OCI-LY7 (cell line): ENCODE data around the gene KNCN. TPM values are rescaled to one million over a fixed set of nuclear protein-coding genes. Genes with fewer than 3 reads are reported as not detected.

Source experiments
- BruUV-seq: library from RNA; stranded (reverse); fragments of 400-500 nt; replicated peaks from 2 replicates; lab custom pipeline; 2021; lab: Mats Ljungman, UMichigan
- CTCF ChIA-PET: fragments of 300-600 bp; sonication (Branson Sonifier 250); formaldehyde crosslinking; loops from one replicate; lab custom pipeline; 2022; ENCODE audit warnings: antibody characterized with exemption; ENCODE audit not compliant: unreplicated experiment; lab: Charles Lee
- POLR2A ChIA-PET: fragments of 300-600 bp; sonication (Branson Sonifier 250); formaldehyde crosslinking; loops from one replicate; lab custom pipeline; 2022; ENCODE audit warnings: antibody characterized with exemption; lab: Charles Lee
- DNase-seq: peaks from one replicate; pipeline ENCODE4 v3.0.0-alpha.2; 2015; ENCODE audit warnings: low spot score
- H2AFZ ChIP-seq: fragments of 200-600 bp; sonication (generic), shearing (Covaris generic); 2 replicates; pipeline ENCODE4 v1.6.1; 2014; ENCODE audit warnings: mild to moderate bottlenecking, antibody characterized with exemption, low read length, moderate library complexity
- H3K27ac ChIP-seq: fragments of 200-600 bp; sonication (generic); 2 replicates; pipeline ENCODE4 v1.5.1; 2014; ENCODE audit warnings: mixed run types, low read depth, mild to moderate bottlenecking, moderate library complexity, low read length, inconsistent platforms; ENCODE audit not compliant: poor library complexity, severe bottlenecking
- H3K36me3 ChIP-seq: fragments of 200-600 bp; sonication (generic); 2 replicates; pipeline ENCODE4 v1.6.1; 2014; ENCODE audit warnings: mild to moderate bottlenecking, antibody characterized with exemption, low read length, moderate library complexity, mixed read lengths; ENCODE audit not compliant: insufficient read depth
- H3K4me1 ChIP-seq: fragments of 200-600 bp; sonication (generic); 2 replicates; pipeline ENCODE4 v1.5.1; 2014; ENCODE audit warnings: mild to moderate bottlenecking, low read length; ENCODE audit not compliant: insufficient read depth, poor library complexity, severe bottlenecking
- H3K4me2 ChIP-seq: fragments of 200-600 bp; sonication (generic); 2 replicates; pipeline ENCODE4 v1.6.1; 2014; ENCODE audit warnings: mild to moderate bottlenecking, low read length
- H3K4me3 ChIP-seq: fragments of 200-600 bp; sonication (generic); 2 replicates; pipeline ENCODE4 v1.5.1; 2014; ENCODE audit warnings: mild to moderate bottlenecking, low read depth, low read length; ENCODE audit not compliant: poor library complexity, severe bottlenecking
- H3K79me2 ChIP-seq: fragments of 200-600 bp; sonication (generic); 2 replicates; pipeline ENCODE4 v1.6.1; 2016; ENCODE audit warnings: low read depth, mild to moderate bottlenecking, low read length, moderate library complexity, mixed read lengths; ENCODE audit not compliant: insufficient read depth
- H3K9me2 ChIP-seq: fragments of 200-600 bp; sonication (generic); 2 replicates; pipeline ENCODE4 v1.6.1; 2016; ENCODE audit warnings: mild to moderate bottlenecking, low read length, mixed read lengths; ENCODE audit not compliant: insufficient read depth
- H3K9me3 ChIP-seq: fragments of 200-600 bp; sonication (generic); 2 replicates; pipeline ENCODE4 v1.6.1; 2014; ENCODE audit warnings: mild to moderate bottlenecking, mixed run types, low read length, mixed read lengths
- H4K20me1 ChIP-seq: fragments of 200-600 bp; sonication (generic); 2 replicates; pipeline ENCODE4 v1.6.1; 2014; ENCODE audit warnings: mild to moderate bottlenecking, antibody characterized with exemption, low read length, moderate library complexity, mixed read lengths; ENCODE audit not compliant: insufficient read depth
- CTCF ChIP-seq: fragments of 200-600 bp; sonication (generic); conservative IDR thresholded peaks from 2 replicates; pipeline ENCODE4 v1.5.1; 2014; ENCODE audit warnings: mild to moderate bottlenecking, antibody characterized with exemption, low read length, moderate library complexity, mixed read lengths
- EZH2phosphoT487 ChIP-seq: fragments of 200-600 bp; sonication (generic); IDR thresholded peaks from 2 replicates; pipeline ENCODE4 v1.6.1; 2018; ENCODE audit warnings: low read depth, borderline replicate concordance, mild to moderate bottlenecking, mixed run types, antibody characterized with exemption, low read length, moderate library complexity, mixed read lengths
- intact Hi-C: fragments of 100-400 bp; cut with micrococcal nuclease; formaldehyde crosslinking; loops from one replicate; pipeline ENCODE4 v1.10.0; 2022; ENCODE audit not compliant: unreplicated experiment
- total RNA-seq, 2 experiments: library from RNA; depleted of rRNA in 1 of 2; stranded (reverse); fragments of >200 nt in 1 of 2; shearing (Covaris generic) in 1 of 2; gene quantifications; 2 replicates each; pipeline ENCODE4 v1.2.3, GENCODE V29; 2014 to 2022

The KNCN gene
- total RNA-seq, 2 experiments from 2014 or later: not detected

- Histone ChIP-seq H3K4me2 (no peak overlapping the region), H3K36me3 (no peaks in the 10 kb centered on the region), H3K4me3 (no peak overlapping the region), H3K27ac (no peak overlapping the region), H3K9me3 (no peaks in the 10 kb centered on the region), H3K79me2 (no peaks in the 10 kb centered on the region), H2AFZ (no peak overlapping the region), H3K9me2 (no peaks in the 10 kb centered on the region), H4K20me1 (no peaks in the 10 kb centered on the region), H3K4me1 (no peaks in the 10 kb centered on the region)
- intact Hi-C loops: loop anchor here (10.0 kb wide), 1 partner anchor 174 kb away; no protein-coding TSS in a partner anchor
- TF ChIP-seq EZH2phosphoT487 (no peak), CTCF (no peak)
- DNase-seq: no peak
- ChIA-PET POLR2A (no interaction called here), CTCF (no interaction called here)
- no TSS peak for BruUV-seq
These were observed 656 bp downstream of the KNCN start for GRCh38 chr1:46550751-46551231.

- DNase-seq: peak; percentile 10
- Histone ChIP-seq H3K36me3 (no peaks in the 10 kb centered on the region), H2AFZ (no peak overlapping the region), H3K27ac (no peak overlapping the region), H3K79me2 (no peaks in the 10 kb centered on the region), H3K9me2 (no peaks in the 10 kb centered on the region), H4K20me1 (no peaks in the 10 kb centered on the region), H3K4me3 (no peak overlapping the region), H3K4me1 (no peaks in the 10 kb centered on the region), H3K9me3 (no peaks in the 10 kb centered on the region), H3K4me2 (no peak overlapping the region)
- no TSS peak for BruUV-seq
- ChIA-PET POLR2A (interaction anchor here (0.8 kb wide), 1 partner anchor 24 kb away, joined by 4 read pairs; no protein-coding TSS in a partner anchor), CTCF (no interaction called here)
- TF ChIP-seq EZH2phosphoT487 (no peak), CTCF (no peak)
- intact Hi-C loops: loop anchor here (5.0 to 10.0 kb wide), 2 partner anchors 73 to 175 kb away; no protein-coding TSS in a partner anchor
These were observed 1.5 kb downstream of the KNCN start for GRCh38 chr1:46549697-46550681.
